ENCODE measurements around the gene TMEFF2. TPM values are rescaled to one million over a fixed set of nuclear protein-coding genes. Genes with fewer than 3 reads are reported as not detected.
A peak's percentile ranks its signal among the peaks of the same experiment; 100 is the strongest.

TMEFF2 gene
- total and polyA plus RNA-seq, 2 of the 8 experiments (the other 6 are each of a cell fraction or from before 2014, with no cell fraction given), result 0.91 to 3.7 TPM

DNA sequence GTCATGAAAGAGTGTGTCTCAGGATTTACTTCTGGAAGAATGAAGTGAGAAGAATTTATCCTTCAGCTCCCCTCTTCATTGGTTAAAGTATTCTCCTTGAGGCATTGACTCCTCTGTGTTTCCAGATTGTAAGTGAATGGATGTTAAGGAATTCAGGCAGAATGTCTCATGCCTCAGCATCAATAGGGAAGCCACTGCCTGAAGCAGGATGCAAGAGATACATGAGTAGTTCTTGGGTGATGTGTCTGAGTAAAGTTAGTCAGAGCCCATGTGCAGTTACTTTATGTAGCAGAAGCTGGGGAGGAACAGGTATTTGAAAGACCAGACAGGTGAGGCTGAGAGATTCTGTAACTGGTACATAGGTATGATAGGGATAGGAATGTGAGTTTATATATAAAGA, 34.0 kb upstream of the TMEFF2 start:
- TF ChIP-seq YY1 (IDR thresholded peaks at IDR 0.05; ENCODE audit: low read depth, low read length) (no peak), RAD21 (IDR thresholded peaks at IDR 0.05 in 1 of 2, conservative IDR thresholded peaks at IDR 0.05 in 1 of 2; ENCODE audit: low read depth in 2 of 2, low read length in 2 of 2) (no peak), TAF7 (optimal IDR thresholded peaks at IDR 0.05; ENCODE audit: borderline replicate concordance, low read depth, low read length) (no peak), HDAC6 (IDR thresholded peaks at IDR 0.05; ENCODE audit: low read depth, low read length) (no peak), FOSL1 (IDR thresholded peaks at IDR 0.05; ENCODE audit: insufficient read depth, low read depth, low read length) (no peak), RNF2 (IDR thresholded peaks at IDR 0.05; ENCODE audit: borderline replicate concordance, low read depth, low read length, missing control alignments, poor library complexity, severe bottlenecking) (no peak)
- no peak overlapping the region for H2BK120ac ChIP-seq (replicated peaks; ENCODE audit: low read depth, low read length)
- H3K27ac ChIP-seq (ENCODE audit: low read depth, low read length), result no peak overlapping the region
- no peaks in the 10 kb centered on the region for H3K27me3 ChIP-seq (replicated peaks in 1 of 4; ENCODE audit: control insufficient read depth in 3 of 4, extremely low read depth in 1 of 4, insufficient read depth in 3 of 4, low read length in 3 of 4)
- H3K79me1 ChIP-seq (ENCODE audit: low read depth, low read length), result no peaks in the 10 kb centered on the region
- H3K9me3 ChIP-seq (ENCODE audit: insufficient read depth in 2 of 2, low read depth in 1 of 2, low read length in 1 of 2), result no peaks in the 10 kb centered on the region
- no peak overlapping the region for H3K18ac ChIP-seq (ENCODE audit: extremely low read depth, low read length)
- ChIA-PET CTCF (ENCODE audit: partially characterized antibody) (interaction anchor here (0.6 to 1.9 kb wide), 2 partner anchors 34 to 83 kb away, joined by 3 to 5 read pairs; partner anchors contain the start of gene TMEFF2), POLR2A (ENCODE audit: partially characterized antibody) (no interaction called here)
- H3K14ac ChIP-seq (ENCODE audit: insufficient read length), result no peak overlapping the region
- H2BK20ac ChIP-seq (ENCODE audit: low read length), result no peak overlapping the region
- H3K9ac ChIP-seq (replicated peaks in 1 of 4; ENCODE audit: extremely low read depth in 1 of 4, low read depth in 3 of 4, low read length in 3 of 4), result no peak overlapping the region
- H4K5ac ChIP-seq (ENCODE audit: insufficient read length, low read depth, low read length), result no peak overlapping the region
- H3K56ac ChIP-seq (replicated peaks; ENCODE audit: insufficient read length, low read depth, low read length), result no peak overlapping the region
- no peak overlapping the region for H2BK12ac ChIP-seq (ENCODE audit: low read depth, low read length)
- no peak for DNase-seq (ENCODE audit: low read depth in 1 of 2, low spot score in 2 of 2)
- 0 out of 2 replicates have a peak overlapping the region, but pooled peaks have one; percentile 14 for H2AFZ ChIP-seq (ENCODE audit: low read length)
- no peaks in the 10 kb centered on the region for H3K23me2 ChIP-seq (ENCODE audit: low read depth, low read length)
- H3K36me3 ChIP-seq (ENCODE audit: control insufficient read depth in 2 of 4, insufficient read depth in 4 of 4, low read length in 3 of 4), result no peaks in the 10 kb centered on the region
- no peak overlapping the region for H3K4me3 ChIP-seq (ENCODE audit: extremely low read depth in 1 of 4, insufficient read depth in 2 of 4, low read depth in 3 of 4, low read length in 4 of 4)
- no peak overlapping the region for H2AK5ac ChIP-seq (ENCODE audit: low read depth, low read length)
- H3K4me1 ChIP-seq (replicated peaks in 1 of 4; ENCODE audit: control insufficient read depth in 3 of 4, insufficient read depth in 4 of 4, low read length in 3 of 4), result no peaks in the 10 kb centered on the region
- H2BK5ac ChIP-seq (ENCODE audit: low read depth, low read length), result no peak overlapping the region
- no peak overlapping the region for H3K23ac ChIP-seq (ENCODE audit: insufficient read length)
- no peak overlapping the region for H2BK15ac ChIP-seq (ENCODE audit: low read length)
- H4K20me1 ChIP-seq (replicated peaks in 1 of 2; ENCODE audit: control insufficient read depth in 1 of 2, insufficient read depth in 2 of 2, low read length in 2 of 2), result no peaks in the 10 kb centered on the region
- no peak for FAIRE-seq
- H4K8ac ChIP-seq (ENCODE audit: extremely low read depth, insufficient read depth, low read length), result no peak overlapping the region
- H3K4me2 ChIP-seq (ENCODE audit: insufficient read depth in 1 of 2, low read depth in 2 of 2, low read length in 2 of 2), result no peak overlapping the region
- no peak overlapping the region for H4K91ac ChIP-seq (replicated peaks; ENCODE audit: insufficient read length, low read length)
- H3K79me2 ChIP-seq (ENCODE audit: control insufficient read depth in 1 of 2, insufficient read depth in 2 of 2, low read length in 2 of 2), result no peaks in the 10 kb centered on the region
- no peak overlapping the region for H3K4ac ChIP-seq (replicated peaks; ENCODE audit: insufficient read length, low read depth, low read length)

Measured in H1 (cell line).